Chondrocyte (in vitro differentiated cells): ENCODE measurements around the gene FRMD4A. TPM values are rescaled to one million over a fixed set of nuclear protein-coding genes. Genes with fewer than 3 reads are reported as not detected.
"Not testable (repeated sequence)": the region's sequence is repeated elsewhere in the genome, so short reads cannot be mapped to it uniquely, and the experiment has no call there.

Experiments used
- DNase-seq: peaks from one replicate; pipeline ENCODE4 v3.0.0; 2021; ENCODE audit warnings: mixed read lengths, low spot score
- H3K27ac Mint-ChIP-seq: one replicate; pipeline ENCODE4 v1.8.0; 2021; ENCODE audit warnings: mild to moderate bottlenecking, moderate library complexity, mixed read lengths; ENCODE audit not compliant: unreplicated experiment
- H3K27me3 Mint-ChIP-seq: 2 replicates; pipeline ENCODE4 v1.8.0; 2021; ENCODE audit warnings: low read depth, mixed read lengths
- H3K36me3 Mint-ChIP-seq: 2 replicates; pipeline ENCODE4 v1.8.0; 2021; ENCODE audit warnings: low read depth, mixed read lengths
- H3K4me1 Mint-ChIP-seq: 2 replicates; pipeline ENCODE4 v1.8.0; 2021; ENCODE audit warnings: low read depth, mild to moderate bottlenecking, mixed read lengths
- H3K4me3 Mint-ChIP-seq: one replicate; pipeline ENCODE4 v1.8.0; 2021; ENCODE audit warnings: mild to moderate bottlenecking, moderate library complexity, mixed read lengths; ENCODE audit not compliant: unreplicated experiment
- H3K9me3 Mint-ChIP-seq: 2 replicates; pipeline ENCODE4 v1.8.0; 2021; ENCODE audit warnings: low read depth, mixed read lengths
- CTCF ChIP-seq: fragments of 200-600 bp; sonication (generic); IDR thresholded peaks from 2 replicates; pipeline ENCODE4 v1.5.0; 2021; ENCODE audit warnings: antibody characterized with exemption, mild to moderate bottlenecking, moderate library complexity
- total RNA-seq: library from RNA; stranded (reverse); gene quantifications from 3 replicates; pipeline ENCODE4 v1.2.1, GENCODE V29; 2021

Gene FRMD4A
- total RNA-seq, 1 donor from 2014 or later, result 129 TPM

GRCh38 chr10:14235566-14236195, 95.0 kb downstream of the FRMD4A start:
- Mint-ChIP-seq H3K4me1 (peaks cover 4% of the 10 kb centered on the region), H3K36me3 (no peaks in the 10 kb centered on the region), H3K4me3 (no peak overlapping the region), H3K27ac (no peak overlapping the region), H3K27me3 (no peaks in the 10 kb centered on the region), H3K9me3 (peaks cover 4% of the 10 kb centered on the region)
- no peak for DNase-seq
- TF ChIP-seq CTCF, result no peak

DNA sequence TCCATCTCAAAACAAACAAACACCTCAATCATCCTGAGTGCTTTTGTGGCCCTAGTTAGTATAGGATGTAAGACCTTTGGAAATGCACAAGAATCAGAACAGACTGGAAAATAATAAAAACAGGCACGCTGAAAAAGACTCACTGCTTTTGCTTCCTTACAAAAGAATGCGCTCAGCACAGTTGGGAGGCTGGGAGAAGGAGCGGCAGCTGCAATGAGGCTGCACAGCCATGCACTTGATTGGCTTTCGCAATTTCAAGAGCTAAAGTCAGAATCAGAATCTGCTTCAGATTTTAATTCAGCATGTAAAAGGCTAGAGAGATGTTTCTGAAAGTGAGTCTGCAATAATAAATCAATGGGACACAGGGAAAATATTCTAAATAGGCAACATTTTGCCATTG, 97.2 kb downstream of the FRMD4A start:
- H3K9me3 Mint-ChIP-seq, result peaks cover under 1% of the 10 kb centered on the region
- H3K27ac Mint-ChIP-seq, result no peak overlapping the region
- DNase-seq, result no peak
- no peak overlapping the region for H3K4me3 Mint-ChIP-seq
- H3K36me3 Mint-ChIP-seq, result no peaks in the 10 kb centered on the region
- no peaks in the 10 kb centered on the region for H3K27me3 Mint-ChIP-seq
- no peak for TF ChIP-seq CTCF
- H3K4me1 Mint-ChIP-seq, result no peaks in the 10 kb centered on the region

GRCh38 chr10:14228798-14229197, 101.9 kb downstream of the FRMD4A start:
- H3K4me3 Mint-ChIP-seq, H3K4me1 Mint-ChIP-seq, H3K27ac Mint-ChIP-seq, H3K27me3 Mint-ChIP-seq, H3K36me3 Mint-ChIP-seq, DNase-seq, H3K9me3 Mint-ChIP-seq: not testable (repeated sequence)

- peaks cover 12% of the 10 kb centered on the region for H3K4me1 Mint-ChIP-seq
- no peaks in the 10 kb centered on the region for H3K9me3 Mint-ChIP-seq
- no peak overlapping the region for H3K4me3 Mint-ChIP-seq
- no peak for DNase-seq
- H3K27ac Mint-ChIP-seq, result no peak overlapping the region
- no peak for TF ChIP-seq CTCF
- H3K27me3 Mint-ChIP-seq, result no peaks in the 10 kb centered on the region
- H3K36me3 Mint-ChIP-seq, result no peaks in the 10 kb centered on the region
Measured at GRCh38 chr10:14225379-14225778, 105.3 kb downstream of the FRMD4A start.

DNA sequence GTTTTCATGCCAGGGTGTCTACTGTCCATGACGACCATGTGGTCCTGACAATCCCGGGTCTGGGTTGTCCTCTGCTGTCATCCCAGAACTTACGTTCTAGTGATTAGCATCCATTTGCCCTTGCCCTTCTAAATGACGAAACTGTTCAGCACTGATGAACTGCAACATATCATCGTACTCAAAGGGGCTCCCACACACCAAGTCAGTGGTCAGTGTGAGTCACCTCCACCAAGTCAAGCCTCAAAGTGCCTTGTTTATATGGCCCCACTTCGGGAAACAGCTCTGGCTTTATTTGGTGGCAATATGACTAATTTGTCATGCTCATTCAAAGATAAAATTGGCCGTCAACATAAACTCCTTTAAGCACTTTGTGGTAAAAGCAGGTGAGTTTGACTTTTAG, 110.7 kb downstream of the FRMD4A start:
- no peaks in the 10 kb centered on the region for H3K27me3 Mint-ChIP-seq
- H3K36me3 Mint-ChIP-seq, result peaks cover 1% of the 10 kb centered on the region
- H3K4me3 Mint-ChIP-seq, result no peak overlapping the region
- H3K4me1 Mint-ChIP-seq, result peaks cover 28% of the 10 kb centered on the region
- no peak for DNase-seq
- H3K27ac Mint-ChIP-seq, result peak overlapping the region; percentile 89
- no peaks in the 10 kb centered on the region for H3K9me3 Mint-ChIP-seq
- TF ChIP-seq CTCF, result no peak

GRCh38 chr10:14219411-14219810, 111.3 kb downstream of the FRMD4A start:
- Mint-ChIP-seq H3K9me3 (no peaks in the 10 kb centered on the region), H3K27ac (peak overlapping the region; percentile 89), H3K27me3 (no peaks in the 10 kb centered on the region), H3K36me3 (peaks cover 1% of the 10 kb centered on the region), H3K4me1 (peaks cover 25% of the 10 kb centered on the region), H3K4me3 (no peak overlapping the region)
- no peak for DNase-seq
- no peak for TF ChIP-seq CTCF
